Naive thymus-derived CD4-positive, alpha-beta T cell (primary cell): ENCODE data around the gene ACSL5. TPM values are rescaled to one million over a fixed set of nuclear protein-coding genes. Genes with fewer than 3 reads are reported as not detected.
A peak's percentile ranks its signal among the peaks of the same experiment; 100 is the strongest.
"Not testable (repeated sequence)": the region's sequence is repeated elsewhere in the genome, so short reads cannot be mapped to it uniquely, and the experiment has no call there.

ENCODE experiments used
- ATAC-seq: fragments of 150-1000 bp; cut with Tn5 transposase; 2 replicates; pipeline ENCODE4 v1.10.0; 2021; ENCODE audit warnings: mild to moderate bottlenecking, moderate library complexity
- CTCF ChIA-PET: fragments of 350-600 bp; sonication (Branson Sonifier 250); formaldehyde crosslinking; loops from one replicate; lab custom pipeline; 2021; ENCODE audit warnings: antibody characterized with exemption; lab: Charles Lee
- POLR2A ChIA-PET: fragments of 350-600 bp; sonication (Branson Sonifier 250); formaldehyde crosslinking; loops from one replicate; lab custom pipeline; 2021; ENCODE audit warnings: antibody characterized with exemption, inconsistent platforms; lab: Charles Lee
- DNase-seq, 9 donors: peaks; one replicate each; pipeline versions ENCODE4 v3.0.0 to v3.0.0-alpha.2; 2020 to 2022; ENCODE audit warnings: mixed read lengths in 1 of 9
- H3K27ac ChIP-seq: one replicate; pipeline ENCODE4 v1.7.0; 2013; ENCODE audit warnings: mild to moderate bottlenecking, low read depth, low read length, moderate library complexity
- H3K27me3 ChIP-seq, 2 donors: one replicate each; pipeline ENCODE4 v1.7.0; 2013; ENCODE audit warnings: low read length in 2 of 2, mild to moderate bottlenecking in 2 of 2, moderate library complexity in 2 of 2; ENCODE audit not compliant: control insufficient read depth in 2 of 2, insufficient read depth in 2 of 2
- H3K36me3 ChIP-seq, 3 experiments: 1 replicate in 2 of 3; 2 replicates in 1 of 3; pipeline ENCODE4 v1.7.0; 2013; ENCODE audit warnings: low read length in 3 of 3, mild to moderate bottlenecking in 3 of 3, moderate library complexity in 1 of 3; ENCODE audit not compliant: insufficient read depth in 3 of 3, control insufficient read depth in 2 of 3
- H3K4me1 ChIP-seq, 2 donors: one replicate each; pipeline ENCODE4 v1.7.0; 2013; ENCODE audit warnings: low read length in 2 of 2, mild to moderate bottlenecking in 2 of 2, moderate library complexity in 1 of 2; ENCODE audit not compliant: control insufficient read depth in 2 of 2, insufficient read depth in 2 of 2
- H3K4me3 ChIP-seq: 2 replicates; pipeline ENCODE4 v1.7.0; 2013; ENCODE audit warnings: mild to moderate bottlenecking, low read length
- H3K9me3 ChIP-seq, 3 experiments: 1 replicate in 2 of 3; 2 replicates in 1 of 3; pipeline ENCODE4 v1.7.0; 2013; ENCODE audit warnings: low read length in 3 of 3; ENCODE audit not compliant: control insufficient read depth in 2 of 3
- H3K27ac Mint-ChIP-seq, 9 donors: one replicate each; pipeline ENCODE4 v1.8.0; 2020 to 2022; ENCODE audit warnings: mixed read lengths in 9 of 9, mild to moderate bottlenecking in 8 of 9, moderate library complexity in 5 of 9, inconsistent platforms in 2 of 9
- H3K27me3 Mint-ChIP-seq, 5 donors: one replicate each; pipeline ENCODE4 v1.8.0; 2021 to 2022; ENCODE audit warnings: mixed read lengths in 5 of 5, mild to moderate bottlenecking in 1 of 5
- H3K36me3 Mint-ChIP-seq, 5 donors: one replicate each; pipeline ENCODE4 v1.8.0; 2020 to 2022; ENCODE audit warnings: mixed read lengths in 5 of 5, mild to moderate bottlenecking in 3 of 5, inconsistent platforms in 1 of 5
- H3K4me1 Mint-ChIP-seq, 7 donors: one replicate each; pipeline ENCODE4 v1.8.0; 2020 to 2022; ENCODE audit warnings: mixed read lengths in 7 of 7, mild to moderate bottlenecking in 3 of 7, inconsistent platforms in 1 of 7
- H3K4me3 Mint-ChIP-seq, 10 donors: one replicate each; pipeline ENCODE4 v1.8.0; 2020 to 2022; ENCODE audit warnings: mild to moderate bottlenecking in 10 of 10, mixed read lengths in 10 of 10, moderate library complexity in 6 of 10, inconsistent platforms in 2 of 10
- H3K9me3 Mint-ChIP-seq, 11 donors: one replicate each; pipeline ENCODE4 v1.8.0; 2020 to 2022; ENCODE audit warnings: mixed read lengths in 11 of 11, mild to moderate bottlenecking in 4 of 11, inconsistent platforms in 1 of 11, moderate library complexity in 1 of 11
- intact Hi-C, 2 donors: fragments of 100-400 bp; cut with micrococcal nuclease; formaldehyde crosslinking; loops; one replicate each; pipeline ENCODE4 v1.15.1; 2023
- polyA plus RNA-seq, 2 donors: library from polyadenylated mRNA; unstranded; fragments of 300-500 nt; fragmentation: Illumina TruSeq; gene quantifications; one replicate each; pipeline ENCODE4 v1.2.3, GENCODE V29; 2021
- total RNA-seq, 6 experiments: library from RNA in 5 of 6; stranded (reverse) in 5 of 6; gene quantifications; 1 replicate in 5 of 6; 2 replicates in 1 of 6; pipeline ENCODE4 v1.2.3 and lab custom pipeline; 2021 to 2026

Gene ACSL5
- total and polyA plus RNA-seq, 7 experiments from 2014 or later, result 30.3 to 72.5 (median 39.7) TPM

- H3K36me3 Mint-ChIP-seq, H3K9me3 Mint-ChIP-seq, H3K9me3 ChIP-seq, DNase-seq, H3K27me3 Mint-ChIP-seq, POLR2A ChIA-PET, ATAC-seq, H3K27ac ChIP-seq, H3K27ac Mint-ChIP-seq, H3K4me3 ChIP-seq, H3K4me3 Mint-ChIP-seq, H3K36me3 ChIP-seq, CTCF ChIA-PET, H3K27me3 ChIP-seq: not testable (repeated sequence)
- intact Hi-C loops, result loop anchor here in 1 of 2 donors (10.0 kb wide), 1 partner anchor 1803 kb away; the partner anchor contains the start of genes CCDC186 and TDRD1
- peaks cover 17 to 36% (median 26%) of the 10 kb centered on the region in 7 donors for H3K4me1 Mint-ChIP-seq
- H3K4me1 ChIP-seq, result peaks cover 0 to 25% of the 10 kb centered on the region in 2 donors
Measured at GRCh38 chr10:112371326-112371725, 2.6 kb upstream of the ACSL5 start.

- H3K9me3 ChIP-seq, H3K4me3 ChIP-seq, ATAC-seq, H3K4me3 Mint-ChIP-seq, H3K27me3 Mint-ChIP-seq, H3K27me3 ChIP-seq, H3K9me3 Mint-ChIP-seq, H3K36me3 ChIP-seq, H3K27ac ChIP-seq, H3K36me3 Mint-ChIP-seq, DNase-seq: not testable (repeated sequence)
- H3K4me1 ChIP-seq, result peaks cover 8 to 35% of the 10 kb centered on the region in 2 donors
- peaks cover 21 to 46% (median 31%) of the 10 kb centered on the region in 7 donors for H3K4me1 Mint-ChIP-seq
- CTCF ChIA-PET, result interaction anchor here (0.6 kb wide), 1 partner anchor 24 kb away, joined by 3 read pairs; no protein-coding TSS in a partner anchor
- intact Hi-C loops, result loop anchor here in 1 of 2 donors (10.0 kb wide), 1 partner anchor 1803 kb away; the partner anchor contains the start of genes CCDC186 and TDRD1
- POLR2A ChIA-PET, result interaction anchor here (0.9 kb wide), 1 partner anchor 74 kb away, joined by 3 read pairs; the partner anchor contains the start of gene ZDHHC6
- H3K27ac Mint-ChIP-seq, result peak overlapping the region in 1 of 9 donors; percentile 30
Measured at GRCh38 chr10:112372182-112372810, 1.6 kb upstream of the ACSL5 start.

GRCh38 chr10:112374724-112375541 lies 1.0 kb downstream of the ACSL5 start:
- H3K27ac ChIP-seq, result peak overlapping the region; percentile 95
- intact Hi-C loops, result loop anchor here (1.0 to 10.0 kb wide), 7 partner anchors 14 to 1878 kb away; partner anchors contain the start of genes CASP7 (in 1 of the 2), CCDC186 (in 1 of the 2), DUSP5 (in 1 of the 2) and GPAM (in 1 of the 2)
- H3K9me3 ChIP-seq, result no peaks in the 10 kb centered on the region
- H3K9me3 Mint-ChIP-seq, result peaks cover 0 to 3% (median 0%) of the 10 kb centered on the region in 11 donors
- peak overlapping the region; percentile 89 for H3K4me3 ChIP-seq
- no peaks in the 10 kb centered on the region for H3K27me3 Mint-ChIP-seq
- H3K27me3 ChIP-seq, result no peaks in the 10 kb centered on the region
- H3K4me1 Mint-ChIP-seq, result peaks cover 30 to 63% (median 51%) of the 10 kb centered on the region in 7 donors
- peak; percentile 54 for ATAC-seq
- H3K27ac Mint-ChIP-seq, result peak overlapping the region; percentile 97 to 100 (median 99)
- H3K4me1 ChIP-seq, result peaks cover 11 to 21% of the 10 kb centered on the region in 2 donors
- H3K36me3 ChIP-seq, result peaks cover 0 to 7% (median 0%) of the 10 kb centered on the region in 3 experiments
- CTCF ChIA-PET, result interaction anchor here (0.6 to 1.2 kb wide), 6 partner anchors 10 to 214 kb away, joined by 3 to 11 read pairs (median 3); no protein-coding TSS in a partner anchor
- peak overlapping the region; percentile 95 to 100 (median 100) for H3K4me3 Mint-ChIP-seq
- DNase-seq, result peak in 7 of 9 donors; percentile 11 to 42 (median 34)
- H3K36me3 Mint-ChIP-seq, result peaks cover 0 to 10% (median 6%) of the 10 kb centered on the region in 5 donors
- POLR2A ChIA-PET, result interaction anchor here (0.8 to 3.7 kb wide), 9 partner anchors 11 to 1808 kb away, joined by 3 to 26 read pairs (median 4); partner anchors contain the start of genes GPAM, VTI1A and ZDHHC6

GRCh38 chr10:112375721-112376395 lies 1.9 kb downstream of the ACSL5 start:
- Mint-ChIP-seq H3K27ac (peak overlapping the region; percentile 97 to 100 (median 99)), H3K9me3 (peaks cover 0 to 3% (median 0%) of the 10 kb centered on the region in 11 donors), H3K27me3 (no peaks in the 10 kb centered on the region), H3K4me3 (peak overlapping the region; percentile 95 to 100 (median 100)), H3K36me3 (peaks cover under 1 to 18% (median 8%) of the 10 kb centered on the region in 5 donors), H3K4me1 (peaks cover 36 to 72% (median 61%) of the 10 kb centered on the region in 7 donors)
- intact Hi-C loops, result loop anchor here (1.0 to 10.0 kb wide), 8 partner anchors 13 to 1879 kb away; partner anchors contain the start of genes GPAM (in 2 of the 2), ZDHHC6 (in 2 of the 2), CASP7 (in 1 of the 2) and CCDC186 (in 1 of the 2)
- Histone ChIP-seq H3K27ac (peak overlapping the region; percentile 95), H3K4me1 (peaks cover 11 to 21% of the 10 kb centered on the region in 2 donors), H3K27me3 (no peaks in the 10 kb centered on the region), H3K9me3 (no peaks in the 10 kb centered on the region), H3K4me3 (peak overlapping the region; percentile 89), H3K36me3 (peaks cover 0 to 9% (median 0%) of the 10 kb centered on the region in 3 experiments)
- DNase-seq (peak; percentile 33 to 70 (median 59)), ATAC-seq (peak; percentile 87)
- POLR2A ChIA-PET, result interaction anchor here (0.8 to 3.7 kb wide), 9 partner anchors 10 to 1809 kb away, joined by 3 to 26 read pairs (median 4); partner anchors contain the start of genes GPAM, VTI1A and ZDHHC6
- CTCF ChIA-PET, result interaction anchor here (0.9 to 1.2 kb wide), 3 partner anchors 9 to 60 kb away, joined by 3 to 11 read pairs (median 3); no protein-coding TSS in a partner anchor

GRCh38 chr10:112376396-112376790 lies 2.5 kb downstream of the ACSL5 start:
- H3K36me3 ChIP-seq, result peaks cover 0 to 11% (median 0%) of the 10 kb centered on the region in 3 experiments
- Mint-ChIP-seq H3K36me3 (peaks cover 5 to 23% (median 11%) of the 10 kb centered on the region in 5 donors), H3K4me1 (peaks cover 36 to 74% (median 65%) of the 10 kb centered on the region in 7 donors), H3K9me3 (no peaks in the 10 kb centered on the region), H3K27me3 (no peaks in the 10 kb centered on the region), H3K4me3 (peak overlapping the region; percentile 95 to 100 (median 100)), H3K27ac (peak overlapping the region; percentile 97 to 100 (median 99))
- intact Hi-C loops, result loop anchor here (1.0 to 10.0 kb wide), 6 partner anchors 13 to 1798 kb away; partner anchors contain the start of genes CCDC186 (in 1 of the 2), GPAM (in 1 of the 2), TDRD1 (in 1 of the 2) and ZDHHC6 (in 1 of the 2)
- no peaks in the 10 kb centered on the region for H3K27me3 ChIP-seq
- CTCF ChIA-PET, result no interaction called here
- peak overlapping the region; percentile 89 for H3K4me3 ChIP-seq
- peaks cover 11 to 21% of the 10 kb centered on the region in 2 donors for H3K4me1 ChIP-seq
- DNase-seq (no peak), ATAC-seq (peak; percentile 28)
- H3K9me3 ChIP-seq, result no peaks in the 10 kb centered on the region
- H3K27ac ChIP-seq, result peak overlapping the region; percentile 95
- POLR2A ChIA-PET, result interaction anchor here (1.0 to 3.7 kb wide), 6 partner anchors 9 to 193 kb away, joined by 3 to 26 read pairs (median 8); partner anchors contain the start of genes GPAM, VTI1A and ZDHHC6
